Esophagus squamous epithelium (tissue), 5 donors: ENCODE results near the gene MIER2. TPM values are rescaled to one million over a fixed set of nuclear protein-coding genes. Genes with fewer than 3 reads are reported as not detected.

ENCODE experiments used
- DNase-seq: peaks from one replicate; lab custom pipeline; 2025; lab: John Stamatoyannopoulos, UW
- H3K27ac ChIP-seq, 4 donors: fragments of 200-600 bp; sonication (generic); one replicate each; pipeline ENCODE4 v1.5.1; 2016 to 2019; ENCODE audit warnings: mild to moderate bottlenecking in 1 of 4
- H3K27me3 ChIP-seq, 4 donors: fragments of 200-600 bp; sonication (generic); 1 replicate in 3 of 4; 2 replicates in 1 of 4; pipeline versions ENCODE4 v1.5.1 to v1.6.0; 2017 to 2021; ENCODE audit warnings: antibody characterized with exemption in 1 of 4
- H3K36me3 ChIP-seq, 3 donors: fragments of 200-600 bp; sonication (generic); one replicate each; pipeline ENCODE4 v1.5.1; 2016 to 2019
- H3K4me1 ChIP-seq, 3 donors: fragments of 200-600 bp; sonication (generic); one replicate each; pipeline ENCODE4 v1.5.1; 2017 to 2019
- H3K4me3 ChIP-seq, 4 donors: fragments of 200-600 bp; sonication (generic); 1 replicate in 3 of 4; 2 replicates in 1 of 4; pipeline ENCODE4 v1.5.1; 2016 to 2019; ENCODE audit warnings: mild to moderate bottlenecking in 2 of 4, moderate library complexity in 1 of 4
- H3K9me3 ChIP-seq, 3 donors: fragments of 200-600 bp; sonication (generic); one replicate each; pipeline ENCODE4 v1.5.1; 2016 to 2019
- CTCF ChIP-seq, 6 experiments: fragments of 450-650 bp in 4 of 6; fragments of 200-600 bp in 2 of 6; sonication (generic) in 2 of 6; IDR thresholded peaks; one replicate each; pipeline ENCODE4 v1.5.1; 2016 to 2019; ENCODE audit warnings: antibody characterized with exemption in 6 of 6, mild to moderate bottlenecking in 4 of 6, moderate library complexity in 4 of 6
- POLR2A ChIP-seq, 4 donors: fragments of 450-650 bp; IDR thresholded peaks; one replicate each; pipeline ENCODE4 v1.6.1; 2017; ENCODE audit warnings: antibody characterized with exemption in 4 of 4, mild to moderate bottlenecking in 4 of 4, moderate library complexity in 3 of 4
- WGBS, 2 donors: methylation state at CpG; one replicate each; pipeline ENCODE4 v1.1.5; 2018; 5-methylcytosine and 5-hydroxymethylcytosine counted together
- intact Hi-C: fragments of 100-400 bp; cut with DNase I; formaldehyde crosslinking; loops from one replicate; pipeline ENCODE4 v1.15.0; 2022
- total RNA-seq, 4 donors: library from RNA; depleted of rRNA; stranded (reverse); fragments of >200 nt; gene quantifications; one replicate each; pipeline ENCODE4 v1.1.0, GENCODE V29; 2016
- donor health status: DM: yes; HTN: yes; CAD: no.

The MIER2 gene
- total RNA-seq, 4 donors from 2014 or later: 11.7 to 31.5 (median 14.9) TPM

GRCh38 chr19:291006-291521 lies 53.5 kb downstream of the MIER2 start, which contains the start of gene PLPP2:
Gene PLPP2, minus strand, starts transcription at chr19:291403. Its CDS starts 67 bp downstream, at chr19:291336.
- Histone ChIP-seq H3K4me1 (peaks cover 17 to 56% (median 22%) of the 10 kb centered on the region in 3 donors), H3K27ac (peak within 1 kb of the TSS; percentile 85 to 91 (median 88)), H3K27me3 (peaks cover 0 to 54% (median 0%) of the 10 kb centered on the region in 4 donors), H3K9me3 (no peaks in the 10 kb centered on the region), H3K36me3 (no peaks in the 10 kb centered on the region), H3K4me3 (peak within 1 kb of the TSS; percentile 48 to 80 (median 58))
- TF ChIP-seq CTCF (IDR thresholded peaks at IDR 0.05) (no peak), POLR2A (IDR thresholded peaks at IDR 0.05) (peak in 1 of 4 donors; percentile 10)
- intact Hi-C loops: no loop called here
- WGBS, 2 donors: 0% methylated on average over 3 of the region's 60 CpGs; no CpG with 5 or more reads in 1 of the 2 donors
- DNase-seq: no peak

- Histone ChIP-seq H3K4me1 (peaks cover 17 to 50% (median 22%) of the 10 kb centered on the region in 3 donors), H3K27ac (peak overlapping the region; percentile 85 to 91 (median 88)), H3K4me3 (peak overlapping the region; percentile 48 to 80 (median 58)), H3K27me3 (peaks cover 0 to 52% (median 0%) of the 10 kb centered on the region in 4 donors), H3K36me3 (no peaks in the 10 kb centered on the region), H3K9me3 (no peaks in the 10 kb centered on the region)
- WGBS, 2 donors: 0 to 20% methylated on average over 3 to 9 of the region's 51 CpGs
- intact Hi-C loops: no loop called here
- TF ChIP-seq CTCF (IDR thresholded peaks at IDR 0.05) (no peak), POLR2A (IDR thresholded peaks at IDR 0.05) (no peak)
- no peak for DNase-seq
These were observed 54.1 kb downstream of the MIER2 start for GRCh38 chr19:290372-291005.

- H3K4me1 ChIP-seq: peaks cover 14 to 44% (median 18%) of the 10 kb centered on the region in 3 donors
- TF ChIP-seq CTCF (IDR thresholded peaks at IDR 0.05) (no peak), POLR2A (IDR thresholded peaks at IDR 0.05) (no peak)
- 32 to 47% methylated on average over 12 to 19 of the region's 26 CpGs for WGBS, 2 donors
- no peak for DNase-seq
- H3K9me3 ChIP-seq: no peaks in the 10 kb centered on the region
- peaks cover 0 to 45% (median 0%) of the 10 kb centered on the region in 4 donors for H3K27me3 ChIP-seq
- H3K4me3 ChIP-seq: peak overlapping the region; percentile 48 to 80 (median 58)
- intact Hi-C loops: no loop called here
- peak overlapping the region; percentile 85 to 91 (median 88) for H3K27ac ChIP-seq
- no peaks in the 10 kb centered on the region for H3K36me3 ChIP-seq
These were observed 54.8 kb downstream of the MIER2 start for GRCh38 chr19:289651-290371.

- peaks cover 0 to 36% (median 0%) of the 10 kb centered on the region in 4 donors for H3K27me3 ChIP-seq
- intact Hi-C loops: no loop called here
- no peak for DNase-seq
- no peaks in the 10 kb centered on the region for H3K9me3 ChIP-seq
- H3K4me3 ChIP-seq: peak overlapping the region in 1 of 4 donors; percentile 80
- TF ChIP-seq POLR2A (IDR thresholded peaks at IDR 0.05): no peak
- TF ChIP-seq CTCF (IDR thresholded peaks at IDR 0.05): no peak
- peak overlapping the region; percentile 16 to 89 (median 86) for H3K27ac ChIP-seq
- 71 to 88% methylated on average over 4 to 5 of the region's 10 CpGs for WGBS, 2 donors
- no peaks in the 10 kb centered on the region for H3K36me3 ChIP-seq
- peaks cover 9 to 35% (median 10%) of the 10 kb centered on the region in 3 donors for H3K4me1 ChIP-seq
These were observed 55.7 kb downstream of the MIER2 start for GRCh38 chr19:288911-289310.
